B cell (primary cell): ENCODE data around the gene PTPN7. TPM values are rescaled to one million over a fixed set of nuclear protein-coding genes. Genes with fewer than 3 reads are reported as not detected.

Source experiments
- ATAC-seq: fragments of 200-7000 bp; cut with Tn5 transposase; one replicate; pipeline ENCODE4 v1.10.0; 2021; ENCODE audit warnings: low read depth, mild to moderate bottlenecking, moderate number of reproducible peaks, moderate library complexity
- CTCF ChIA-PET: fragments of 350-600 bp; sonication (Branson Sonifier 250); formaldehyde crosslinking; loops from one replicate; lab custom pipeline; 2021; ENCODE audit warnings: antibody characterized with exemption, inconsistent platforms; lab: Charles Lee
- POLR2A ChIA-PET: fragments of 350-600 bp; sonication (Branson Sonifier 250); formaldehyde crosslinking; loops from one replicate; lab custom pipeline; 2021; ENCODE audit warnings: antibody characterized with exemption; lab: Charles Lee
- DNase-seq: peaks from one replicate; pipeline ENCODE4 v3.0.0; 2013
- H2AFZ ChIP-seq: 2 replicates; pipeline ENCODE4 v1.6.1; 2012; ENCODE audit warnings: mild to moderate bottlenecking, low read depth, low read length; ENCODE audit not compliant: insufficient read depth, poor library complexity, severe bottlenecking
- H3K27ac ChIP-seq, 2 donors: 1 replicate in 1 of 2; 2 replicates in 1 of 2; pipeline ENCODE4 v1.5.1; 2012 to 2013; ENCODE audit warnings: low read length in 2 of 2, mild to moderate bottlenecking in 2 of 2, moderate library complexity in 1 of 2
- H3K27me3 ChIP-seq, 4 experiments: fragments of 200-600 bp in 1 of 4; sonication (generic) in 1 of 4; replicated peaks in 1 of 4; 1 replicate in 2 of 4; 2 replicates in 2 of 4; pipeline versions ENCODE4 v1.6.1 to v1.7.0; 2013 to 2016; ENCODE audit warnings: low read length in 3 of 4, mild to moderate bottlenecking in 2 of 4, mixed read lengths in 1 of 4, moderate library complexity in 1 of 4; ENCODE audit not compliant: insufficient read depth in 4 of 4, control insufficient read depth in 3 of 4; ENCODE audit errors: control extremely low read depth in 1 of 4
- H3K36me3 ChIP-seq, 2 experiments: replicated peaks in 1 of 2; 1 replicate in 1 of 2; 2 replicates in 1 of 2; pipeline versions ENCODE4 v1.6.1 to v1.7.1; 2013; ENCODE audit warnings: low read length in 1 of 2; ENCODE audit not compliant: insufficient read depth in 2 of 2, control insufficient read depth in 1 of 2; ENCODE audit errors: control extremely low read depth in 1 of 2, extremely low read depth in 1 of 2
- H3K4me1 ChIP-seq, 2 donors: fragments of 200-600 bp in 1 of 2; sonication (generic) in 1 of 2; 1 replicate in 1 of 2; 2 replicates in 1 of 2; pipeline versions ENCODE4 v1.5.1 to v1.6.1; 2013 to 2017; ENCODE audit warnings: low read length in 2 of 2; ENCODE audit not compliant: control insufficient read depth in 2 of 2, insufficient read depth in 2 of 2
- H3K4me2 ChIP-seq: replicated peaks from 2 replicates; pipeline ENCODE3; 2012; ENCODE audit warnings: mild to moderate bottlenecking, low read depth, low read length; ENCODE audit not compliant: poor library complexity, severe bottlenecking
- H3K4me3 ChIP-seq, 5 experiments: fragments of 200-600 bp in 1 of 5; sonication (generic) in 1 of 5; 1 replicate in 3 of 5; 2 replicates in 2 of 5; pipeline versions ENCODE4 v1.5.1 to v1.7.0; 2011 to 2016; ENCODE audit warnings: low read length in 4 of 5, mild to moderate bottlenecking in 4 of 5, low read depth in 2 of 5, control low read depth in 1 of 5, moderate library complexity in 1 of 5; ENCODE audit not compliant: insufficient read depth in 1 of 5; ENCODE audit errors: control extremely low read depth in 1 of 5, extremely low read depth in 1 of 5
- H3K79me2 ChIP-seq: fragments of 200-600 bp; sonication (generic); one replicate; pipeline ENCODE4 v1.6.0; 2016; ENCODE audit warnings: low read length; ENCODE audit not compliant: control insufficient read depth, insufficient read depth
- H3K9ac ChIP-seq: fragments of 200-600 bp; sonication (generic); 2 replicates; pipeline ENCODE4 v1.6.1; 2017; ENCODE audit warnings: mild to moderate bottlenecking, low read length, moderate library complexity
- H3K9me3 ChIP-seq, 3 donors: one replicate each; pipeline versions ENCODE4 v1.6.1 to v1.7.1; 2013; ENCODE audit warnings: low read length in 2 of 3; ENCODE audit not compliant: control insufficient read depth in 2 of 3, insufficient read depth in 1 of 3; ENCODE audit errors: control extremely low read depth in 1 of 3
- H4K20me1 ChIP-seq: 2 replicates; pipeline ENCODE4 v1.6.0; 2012; ENCODE audit warnings: mild to moderate bottlenecking, low read length; ENCODE audit not compliant: insufficient read depth, control insufficient read depth, poor library complexity, severe bottlenecking
- H3K27ac Mint-ChIP-seq: one replicate; pipeline ENCODE4 v1.8.0; 2021; ENCODE audit warnings: mixed read lengths
- H3K27me3 Mint-ChIP-seq: one replicate; pipeline ENCODE4 v1.8.0; 2021; ENCODE audit warnings: mixed read lengths
- H3K4me1 Mint-ChIP-seq: one replicate; pipeline ENCODE4 v1.8.0; 2021; ENCODE audit warnings: mixed read lengths
- H3K4me3 Mint-ChIP-seq: one replicate; pipeline ENCODE4 v1.8.0; 2021; ENCODE audit warnings: mixed read lengths
- H3K9me3 Mint-ChIP-seq: one replicate; pipeline ENCODE4 v1.8.0; 2022; ENCODE audit warnings: mixed read lengths; ENCODE audit not compliant: insufficient read depth
- EZH2 ChIP-seq: IDR thresholded peaks from 2 replicates; pipeline ENCODE4 v1.6.1; 2012; ENCODE audit warnings: borderline replicate concordance, low read depth, mild to moderate bottlenecking, moderate library complexity, low read length; ENCODE audit not compliant: insufficient read depth, poor library complexity, severe bottlenecking
- WGBS: methylation state at CpG from one replicate; pipeline ENCODE4 v1.1.5; 2013; ENCODE audit warnings: missing lambda C conversion rate; ENCODE audit not compliant: insufficient coverage; 5-methylcytosine and 5-hydroxymethylcytosine counted together
- intact Hi-C: fragments of 100-400 bp; cut with micrococcal nuclease; formaldehyde crosslinking; loops from one replicate; pipeline ENCODE4 v1.10.0; 2022
- polyA plus RNA-seq: library from polyadenylated mRNA; depleted of rRNA; stranded (reverse); fragments of >200 nt; gene quantifications from 2 replicates; pipeline ENCODE4 v1.2.3, GENCODE V29; 2012
- total RNA-seq, 2 donors: library from RNA; stranded (reverse); fragments of 120-200 nt in 1 of 2; gene quantifications; 1 replicate in 1 of 2; 2 replicates in 1 of 2; pipeline versions ENCODE4 v1.2.3 to v1.2.4, GENCODE V29; 2013 to 2022
- TF ChIP-seq, protein P1 (sequence below): fragments of 200-600 bp; IDR thresholded peaks from one replicate; pipeline ENCODE4 v1.8.0; 2022; ENCODE audit warnings: antibody characterized with exemption, mild to moderate bottlenecking

The PTPN7 gene
- total and polyA plus RNA-seq, 2 donors (not counting 1 experiment from before 2014, with no cell fraction given) = 16.0 to 37.5 TPM

DNA sequence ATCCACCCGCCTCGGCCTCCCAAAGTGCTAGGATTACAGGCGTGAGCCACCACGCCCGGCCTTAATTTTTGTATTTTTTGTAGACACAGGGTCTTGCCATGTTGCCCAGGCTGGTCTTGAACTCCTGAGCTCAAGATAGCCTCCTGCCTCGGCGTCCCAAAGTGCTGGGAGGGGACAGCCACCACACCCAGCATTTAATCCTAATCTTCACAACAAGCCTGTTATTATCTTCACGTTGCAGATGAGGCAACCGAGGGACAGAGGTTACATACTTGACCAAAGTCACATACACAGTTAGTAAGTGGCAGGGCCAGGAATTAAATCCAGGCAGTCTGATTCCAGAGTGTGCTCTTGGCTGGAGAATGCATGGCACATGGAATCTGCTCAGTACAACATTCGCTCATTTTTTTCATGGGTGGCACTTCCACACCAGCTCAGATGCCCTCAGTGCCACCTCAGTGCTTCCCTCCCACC, 42.5 kb downstream of the PTPN7 start:
- H3K9ac ChIP-seq = no peak overlapping the region
- H3K27me3 Mint-ChIP-seq = peaks cover 4% of the 10 kb centered on the region

DNA sequence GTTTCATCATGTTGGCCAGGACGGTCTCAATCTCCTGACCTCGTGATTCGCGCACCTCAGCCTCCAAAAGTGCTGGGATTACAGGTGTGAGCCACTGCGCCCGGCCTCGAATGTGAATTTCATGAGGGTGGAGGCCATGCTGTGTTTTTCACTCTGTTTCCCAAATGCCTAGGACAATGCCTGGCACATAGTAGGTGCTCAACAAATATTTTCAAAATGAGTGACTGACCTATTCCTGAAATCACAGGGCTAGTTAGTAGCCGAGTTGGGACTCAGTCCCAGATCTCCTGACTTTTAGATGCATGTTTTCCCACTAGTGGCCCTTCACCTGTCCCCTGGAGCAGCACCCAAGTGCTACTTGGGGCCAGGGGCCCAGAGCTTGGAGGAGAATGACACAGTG, 44.1 kb downstream of the PTPN7 start:
- CTCF ChIA-PET = no interaction called here

More for the DNA sequence above, 42.5 kb downstream of the PTPN7 start:
- CTCF ChIA-PET = interaction anchor here (0.7 kb wide), 1 partner anchor 379 kb away, joined by 3 read pairs; no protein-coding TSS in a partner anchor
- no peaks in the 10 kb centered on the region for H3K79me2 ChIP-seq
- no peak for TF ChIP-seq EZH2
- TF ChIP-seq, protein P1, sequence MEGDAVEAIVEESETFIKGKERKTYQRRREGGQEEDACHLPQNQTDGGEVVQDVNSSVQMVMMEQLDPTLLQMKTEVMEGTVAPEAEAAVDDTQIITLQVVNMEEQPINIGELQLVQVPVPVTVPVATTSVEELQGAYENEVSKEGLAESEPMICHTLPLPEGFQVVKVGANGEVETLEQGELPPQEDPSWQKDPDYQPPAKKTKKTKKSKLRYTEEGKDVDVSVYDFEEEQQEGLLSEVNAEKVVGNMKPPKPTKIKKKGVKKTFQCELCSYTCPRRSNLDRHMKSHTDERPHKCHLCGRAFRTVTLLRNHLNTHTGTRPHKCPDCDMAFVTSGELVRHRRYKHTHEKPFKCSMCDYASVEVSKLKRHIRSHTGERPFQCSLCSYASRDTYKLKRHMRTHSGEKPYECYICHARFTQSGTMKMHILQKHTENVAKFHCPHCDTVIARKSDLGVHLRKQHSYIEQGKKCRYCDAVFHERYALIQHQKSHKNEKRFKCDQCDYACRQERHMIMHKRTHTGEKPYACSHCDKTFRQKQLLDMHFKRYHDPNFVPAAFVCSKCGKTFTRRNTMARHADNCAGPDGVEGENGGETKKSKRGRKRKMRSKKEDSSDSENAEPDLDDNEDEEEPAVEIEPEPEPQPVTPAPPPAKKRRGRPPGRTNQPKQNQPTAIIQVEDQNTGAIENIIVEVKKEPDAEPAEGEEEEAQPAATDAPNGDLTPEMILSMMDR = no peak
- no peak overlapping the region for H3K27ac ChIP-seq
- Mint-ChIP-seq H3K4me3 (no peak overlapping the region), H3K4me1 (no peaks in the 10 kb centered on the region), H3K27ac (no peak overlapping the region), H3K9me3 (no peaks in the 10 kb centered on the region)
- POLR2A ChIA-PET = no interaction called here
- WGBS = 93% methylated on average over 10 of the region's 10 CpGs
- H3K4me1 ChIP-seq = no peaks in the 10 kb centered on the region
- no peaks in the 10 kb centered on the region for H4K20me1 ChIP-seq
- no peaks in the 10 kb centered on the region for H3K36me3 ChIP-seq
- no peak overlapping the region for H2AFZ ChIP-seq
- DNase-seq (no peak), ATAC-seq (no peak)
- H3K27me3 ChIP-seq = peaks cover 0 to 2% (median 0%) of the 10 kb centered on the region in 4 experiments
- intact Hi-C loops = no loop called here
- no peak overlapping the region for H3K4me2 ChIP-seq
- no peak overlapping the region for H3K4me3 ChIP-seq
- H3K9me3 ChIP-seq = no peaks in the 10 kb centered on the region

More for the DNA sequence above, 44.1 kb downstream of the PTPN7 start:
- no peak overlapping the region for H3K4me2 ChIP-seq
- H3K9ac ChIP-seq = no peak overlapping the region
- H3K27me3 ChIP-seq = peaks cover 0 to 2% (median 0%) of the 10 kb centered on the region in 4 experiments
- Mint-ChIP-seq H3K9me3 (no peaks in the 10 kb centered on the region), H3K4me3 (no peak overlapping the region), H3K4me1 (no peaks in the 10 kb centered on the region), H3K27me3 (no peaks in the 10 kb centered on the region), H3K27ac (no peak overlapping the region)
- no peak overlapping the region for H2AFZ ChIP-seq
- intact Hi-C loops = no loop called here
- H3K79me2 ChIP-seq = no peaks in the 10 kb centered on the region
- H3K27ac ChIP-seq = no peak overlapping the region
- DNase-seq (no peak), ATAC-seq (no peak)
- H3K4me1 ChIP-seq = no peaks in the 10 kb centered on the region
- WGBS = 95% methylated on average over 4 of the region's 8 CpGs
- no peak overlapping the region for H3K4me3 ChIP-seq
- TF ChIP-seq, protein P1 = no peak
- no peak for TF ChIP-seq EZH2
- POLR2A ChIA-PET = no interaction called here
- H3K36me3 ChIP-seq = no peaks in the 10 kb centered on the region
- no peaks in the 10 kb centered on the region for H4K20me1 ChIP-seq
- H3K9me3 ChIP-seq = no peaks in the 10 kb centered on the region
